HG03196 (cell line): Measurements from ENCODE around the gene PPP1R13B.

Experiments
- ATAC-seq: cut with Tn5 transposase; IDR thresholded peaks from one replicate; pipeline ENCODE4 v1.9.1; 2021; ENCODE audit not compliant: unreplicated experiment

The PPP1R13B gene

GRCh38 chr14:103702497-103703432 is 144.6 kb downstream of the PPP1R13B start:
- ATAC-seq = no peak

GRCh38 chr14:103702095-103702494 is 145.3 kb downstream of the PPP1R13B start:
- no peak for ATAC-seq

GRCh38 chr14:103700753-103701490 is 146.5 kb downstream of the PPP1R13B start:
- no peak for ATAC-seq

DNA sequence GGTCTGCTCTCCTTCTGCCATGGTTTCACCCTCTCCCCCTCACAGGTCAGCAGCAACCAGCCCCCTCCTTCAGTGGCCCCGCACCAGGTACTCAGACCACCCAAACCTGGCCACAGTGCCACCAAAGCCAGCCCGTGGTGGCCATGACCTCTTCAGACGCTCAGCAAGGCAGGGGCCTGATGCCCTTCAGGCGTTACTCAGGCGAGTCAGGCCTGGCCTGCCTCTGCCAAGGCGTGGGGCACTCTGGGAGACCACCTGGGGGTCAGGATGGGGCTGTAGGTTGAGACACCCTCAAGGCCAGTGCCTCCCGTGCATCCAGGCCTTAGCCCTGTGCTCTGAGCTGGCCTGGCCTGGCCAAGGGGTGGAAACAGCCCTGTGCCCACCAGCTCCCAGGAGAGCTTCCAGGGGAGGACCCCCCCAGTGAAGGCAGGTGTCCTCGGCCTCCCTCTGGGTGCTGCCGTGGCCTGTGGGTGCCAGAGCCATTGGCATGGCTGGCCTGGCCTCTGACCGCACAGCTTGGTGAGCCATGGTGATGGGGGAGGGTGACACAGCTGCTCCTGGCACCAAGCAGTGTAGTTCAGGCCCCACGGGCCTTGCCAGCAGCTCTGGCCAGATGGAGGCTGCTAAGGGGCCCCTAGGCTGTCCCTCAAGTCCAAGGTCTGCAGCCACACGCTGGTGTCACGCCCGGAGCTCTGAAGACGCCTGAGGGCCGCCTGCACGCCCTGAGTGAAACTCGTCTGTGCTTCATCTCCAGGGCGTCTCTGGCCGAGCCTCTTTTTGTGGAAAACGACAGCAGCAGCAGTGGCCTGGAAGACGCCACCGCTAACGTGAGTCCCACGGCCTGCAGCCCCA is 147.2 kb downstream of the PPP1R13B start:
- no peak for ATAC-seq

DNA sequence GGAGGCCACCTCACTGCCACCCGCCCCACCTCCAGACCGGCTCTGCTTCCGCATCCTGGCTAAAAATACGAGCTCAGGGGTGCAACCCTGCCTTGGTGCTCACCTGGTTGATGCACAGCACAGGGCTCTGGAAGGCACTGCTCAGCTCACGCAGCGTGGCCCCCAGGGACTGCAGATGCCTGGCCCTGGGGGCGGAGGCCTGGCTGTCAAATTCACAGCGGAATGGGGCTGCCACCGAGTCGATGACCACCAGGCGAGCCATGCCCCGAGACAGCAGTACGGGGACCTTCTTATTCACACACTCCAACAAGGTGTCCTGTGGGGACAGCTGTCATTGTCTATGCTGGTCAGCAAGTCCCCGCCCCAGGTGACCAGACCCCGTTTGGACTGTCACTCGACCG is 148.1 kb downstream of the PPP1R13B start:
- ATAC-seq = no peak

DNA sequence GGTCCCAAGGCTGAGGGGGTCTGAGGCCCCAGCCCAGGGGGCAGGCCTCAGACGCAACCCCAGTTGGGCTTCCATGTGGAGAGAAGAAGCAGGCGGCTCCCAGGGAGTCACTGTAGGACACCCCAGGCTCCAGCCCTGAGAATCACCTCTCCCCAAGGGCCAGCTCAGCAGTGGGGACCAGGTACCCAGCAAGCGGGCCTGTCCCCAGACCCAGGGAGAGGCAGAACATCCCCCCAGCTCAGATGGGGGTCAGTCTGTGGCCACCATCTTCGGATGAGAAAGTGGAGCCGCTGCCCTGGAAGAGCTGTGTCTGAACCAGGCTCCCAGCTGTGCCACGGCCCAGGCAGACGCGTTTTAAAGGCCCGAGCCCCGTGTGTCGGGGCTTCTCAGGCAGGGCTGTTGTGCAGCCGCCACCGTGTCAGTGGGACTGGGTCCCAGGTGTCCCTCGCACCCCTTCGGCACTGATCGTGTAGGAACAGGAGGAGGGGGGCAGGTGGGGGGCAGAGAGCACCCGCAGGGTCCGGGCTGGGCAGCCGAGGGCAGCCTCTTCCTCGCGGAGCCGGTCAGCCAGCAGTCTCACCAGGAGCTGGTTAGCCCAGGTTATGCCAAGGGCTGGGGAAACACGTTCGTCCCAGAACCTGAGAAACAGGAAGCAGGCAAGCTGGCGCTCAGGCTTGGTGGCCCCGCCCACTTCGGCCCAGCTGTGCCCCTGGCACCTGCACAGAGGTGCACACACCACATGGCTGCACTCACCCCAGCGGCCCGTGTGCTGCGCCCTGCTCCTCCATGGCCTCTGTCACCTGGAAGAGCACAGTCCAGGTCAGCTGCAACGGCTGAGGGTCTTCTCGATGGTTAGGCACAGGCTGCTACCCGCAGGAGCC is 148.8 kb downstream of the PPP1R13B start:
- no peak for ATAC-seq

GRCh38 chr14:103697603-103698379 is 149.6 kb downstream of the PPP1R13B start:
- no peak for ATAC-seq

DNA sequence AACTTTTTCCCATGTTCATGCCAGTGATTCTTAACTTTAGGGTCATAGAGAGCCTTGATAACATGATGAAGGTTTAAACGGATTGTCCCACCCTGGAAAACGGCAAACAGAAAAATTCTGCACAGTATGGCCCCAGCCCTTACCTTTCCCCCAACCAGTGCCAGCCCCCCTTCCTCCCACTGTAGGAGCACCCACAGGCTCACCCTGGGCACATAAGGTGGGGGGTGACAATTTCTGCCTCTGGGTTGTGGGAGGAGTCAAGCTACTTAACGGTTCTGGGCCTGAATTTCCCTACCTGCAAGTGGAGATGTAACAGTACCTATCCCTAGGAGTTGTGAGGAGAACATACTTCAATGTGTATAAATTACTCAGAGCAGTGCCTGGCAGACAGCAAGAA is 150.2 kb downstream of the PPP1R13B start:
- ATAC-seq = no peak

DNA sequence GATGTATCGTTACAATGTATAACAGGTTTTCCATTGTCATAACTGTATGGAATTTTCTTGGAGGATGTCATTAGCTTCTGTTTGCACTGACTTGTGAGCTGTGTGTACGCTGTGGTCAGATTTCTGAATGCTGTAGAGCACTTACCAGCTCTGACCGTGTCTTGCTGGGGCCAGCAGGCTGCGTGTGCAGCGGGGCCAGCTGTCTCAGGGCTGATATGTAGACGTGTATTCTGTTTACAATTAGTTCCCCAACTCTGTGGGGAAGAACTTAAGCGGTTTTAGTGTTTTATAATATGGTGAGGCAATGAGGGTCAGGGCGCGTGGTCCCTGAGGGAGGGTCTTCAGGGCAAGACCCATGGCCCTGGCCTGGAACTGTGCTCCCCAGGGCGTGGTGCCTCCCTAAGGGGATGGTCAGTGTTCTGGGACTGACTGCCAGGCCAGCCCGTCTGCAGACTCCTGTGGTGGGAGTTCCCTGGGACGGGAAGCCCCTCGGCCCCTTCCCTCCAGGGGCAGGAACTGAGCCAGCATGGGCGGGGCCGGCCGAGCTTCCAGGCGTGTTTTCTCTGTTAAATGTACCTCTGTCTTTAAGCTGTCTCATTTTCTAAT is 150.8 kb downstream of the PPP1R13B start:
- no peak for ATAC-seq

DNA sequence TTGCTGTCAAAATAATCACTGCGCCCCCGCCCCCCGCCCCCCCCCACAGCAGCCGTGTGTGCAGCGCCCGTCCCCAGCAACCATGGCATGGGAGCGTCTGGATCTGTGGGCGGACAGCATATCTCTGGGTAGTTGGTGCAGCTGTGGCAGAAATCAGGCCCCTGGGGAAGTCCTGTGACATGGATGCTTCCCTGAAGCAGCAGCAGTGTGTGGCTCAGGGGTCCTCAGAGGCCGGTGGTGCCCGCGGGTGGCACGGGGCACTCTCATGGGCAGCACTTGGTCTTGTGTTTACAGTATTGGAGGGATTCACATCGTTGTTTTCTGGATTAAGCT is 151.3 kb downstream of the PPP1R13B start:
- ATAC-seq = no peak

- ATAC-seq = no peak
Measured at GRCh38 chr14:103695296-103696069, 151.9 kb downstream of the PPP1R13B start.

DNA sequence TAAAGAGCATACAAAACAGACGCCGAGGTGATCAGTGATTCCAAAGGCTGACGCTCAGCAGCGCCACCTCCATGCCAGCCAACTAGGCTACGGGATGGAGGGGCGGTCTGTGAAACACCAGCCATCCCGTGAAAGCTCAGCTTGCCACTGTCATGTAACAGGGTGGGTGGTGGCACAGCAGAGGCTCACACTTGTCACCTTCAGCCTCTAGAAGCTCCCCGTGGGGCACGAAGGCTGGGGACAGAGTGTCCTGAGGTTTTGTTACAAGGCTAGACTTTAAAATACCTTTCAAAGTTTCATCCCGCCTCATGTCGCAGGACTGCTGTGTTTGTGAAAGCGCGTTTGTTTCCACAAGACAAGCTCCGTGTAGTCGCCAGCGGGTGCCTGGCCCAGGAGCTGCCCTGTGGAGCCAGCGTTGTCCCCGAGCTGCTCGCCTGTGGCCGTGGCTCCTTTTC is 152.8 kb downstream of the PPP1R13B start:
- no peak for ATAC-seq

- no peak for ATAC-seq
Measured at GRCh38 chr14:103693515-103693914, 153.9 kb downstream of the PPP1R13B start.

DNA sequence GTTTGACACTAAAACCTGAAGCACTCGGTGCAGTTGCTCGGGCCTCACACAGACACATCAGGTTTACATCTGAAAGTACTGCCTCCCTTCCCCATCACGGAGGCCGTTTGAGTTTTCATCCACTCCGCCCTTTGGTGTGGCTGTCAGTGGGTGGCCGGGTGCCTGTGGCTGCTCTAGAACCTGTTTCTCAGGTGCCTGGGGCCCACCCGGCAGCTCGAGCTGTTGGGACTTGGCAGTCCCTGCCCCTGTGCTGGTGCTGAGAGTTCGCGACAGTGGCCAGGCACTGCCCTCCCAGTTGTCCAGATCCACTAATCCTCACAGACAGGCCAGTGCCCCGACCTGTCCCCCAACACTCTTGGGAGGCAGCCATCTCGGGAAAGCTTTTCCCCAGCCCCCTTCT is 154.5 kb downstream of the PPP1R13B start:
- no peak for ATAC-seq

GRCh38 chr14:103692159-103692558 is 155.2 kb downstream of the PPP1R13B start:
- peak; percentile 33 for ATAC-seq

- peak; percentile 62 for ATAC-seq
Measured at GRCh38 chr14:103691655-103692054, 155.7 kb downstream of the PPP1R13B start.

DNA sequence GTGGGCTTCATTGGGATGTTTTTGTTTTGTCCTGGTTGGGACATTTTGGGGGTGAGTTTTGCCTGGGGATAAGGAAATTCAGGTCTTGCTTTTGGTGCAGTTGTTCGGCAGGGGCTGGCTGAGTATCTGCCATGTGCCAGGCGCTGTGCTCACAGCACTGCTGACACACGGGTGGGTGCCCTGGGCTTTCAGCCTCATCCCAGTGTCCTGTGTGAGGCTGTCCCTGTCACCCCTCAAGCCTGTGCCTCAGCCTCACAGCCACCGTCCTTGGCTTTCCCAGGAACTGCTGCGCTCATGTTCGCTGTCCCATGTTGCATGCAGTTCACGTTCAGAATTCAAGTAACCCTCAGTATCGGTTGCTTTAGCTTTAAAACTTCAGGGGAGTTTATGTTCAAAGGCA is 157.0 kb downstream of the PPP1R13B start:
- ATAC-seq = no peak
